NOMO-1 treated with DMSO at 0.1 percent for 48 hours (cell line): ENCODE data around the gene RBFOX2.

ENCODE experiments used
- DNase-seq: peaks from one replicate; lab custom pipeline; 2025; ENCODE audit not compliant: unreplicated experiment; lab: John Stamatoyannopoulos, UW

The RBFOX2 gene

DNA sequence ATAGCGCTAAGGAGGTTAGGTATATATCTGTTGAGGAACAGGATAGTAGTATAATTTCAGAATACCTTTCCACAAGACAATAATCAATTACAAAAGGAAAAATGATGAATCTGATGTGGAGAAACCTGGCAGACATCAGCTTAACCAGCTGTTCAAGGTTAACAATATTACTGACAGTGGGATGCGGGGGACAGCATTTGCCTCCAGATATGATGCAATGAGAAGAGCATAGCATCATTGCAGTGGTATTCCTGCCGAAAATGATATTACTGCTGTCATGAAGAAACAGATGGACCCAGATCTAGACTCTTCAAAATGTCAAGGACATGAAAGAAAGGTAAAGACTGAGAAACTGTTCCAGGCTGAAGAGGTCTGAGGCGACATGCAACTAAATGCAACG is 49.7 kb downstream of the RBFOX2 start:
- no peak for DNase-seq

- no peak for DNase-seq
Observed at GRCh38 chr22:35978201-35978600, 50.4 kb downstream of the RBFOX2 start.

DNA sequence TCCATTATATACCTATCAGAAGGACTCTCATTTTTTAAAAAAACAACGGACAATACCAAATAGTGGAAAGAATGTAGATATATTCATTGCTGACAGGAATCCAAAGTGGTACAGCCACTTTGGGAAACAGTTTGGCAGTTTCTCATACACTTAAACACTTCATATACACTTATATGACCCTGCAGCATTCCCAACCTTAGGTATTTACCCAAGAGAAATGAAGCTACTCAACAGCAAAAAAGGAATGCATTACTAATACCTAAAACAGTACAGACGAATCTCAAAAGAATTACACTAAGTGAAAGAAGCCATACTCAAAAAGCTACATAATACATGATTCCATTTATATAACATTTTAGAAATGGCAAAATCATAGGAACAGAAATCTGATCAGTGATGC is 51.5 kb downstream of the RBFOX2 start:
- no peak for DNase-seq

DNA sequence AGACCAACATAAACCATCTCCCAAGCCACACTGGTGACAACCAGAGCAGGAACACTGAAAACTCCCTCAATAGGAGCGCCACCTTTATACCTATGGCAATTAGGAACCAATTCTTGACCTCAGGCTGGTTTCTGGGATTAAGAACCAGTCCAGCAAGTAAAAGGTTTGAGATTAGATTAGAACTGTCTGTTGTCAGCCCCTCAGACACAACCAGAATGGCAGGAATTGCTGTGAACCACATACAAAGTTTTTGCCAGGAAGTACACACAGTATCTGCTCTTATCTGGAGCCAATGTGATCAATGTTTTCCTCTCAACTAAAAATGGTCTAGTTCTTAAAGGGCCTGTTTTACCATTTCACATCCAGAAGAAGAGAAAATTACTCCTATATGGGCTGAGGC is 55.2 kb downstream of the RBFOX2 start:
- DNase-seq = no peak

GRCh38 chr22:35972559-35972958 is 56.1 kb downstream of the RBFOX2 start:
- no peak for DNase-seq

- DNase-seq = no peak
Observed at GRCh38 chr22:35971456-35972119, 57.0 kb downstream of the RBFOX2 start.

DNA sequence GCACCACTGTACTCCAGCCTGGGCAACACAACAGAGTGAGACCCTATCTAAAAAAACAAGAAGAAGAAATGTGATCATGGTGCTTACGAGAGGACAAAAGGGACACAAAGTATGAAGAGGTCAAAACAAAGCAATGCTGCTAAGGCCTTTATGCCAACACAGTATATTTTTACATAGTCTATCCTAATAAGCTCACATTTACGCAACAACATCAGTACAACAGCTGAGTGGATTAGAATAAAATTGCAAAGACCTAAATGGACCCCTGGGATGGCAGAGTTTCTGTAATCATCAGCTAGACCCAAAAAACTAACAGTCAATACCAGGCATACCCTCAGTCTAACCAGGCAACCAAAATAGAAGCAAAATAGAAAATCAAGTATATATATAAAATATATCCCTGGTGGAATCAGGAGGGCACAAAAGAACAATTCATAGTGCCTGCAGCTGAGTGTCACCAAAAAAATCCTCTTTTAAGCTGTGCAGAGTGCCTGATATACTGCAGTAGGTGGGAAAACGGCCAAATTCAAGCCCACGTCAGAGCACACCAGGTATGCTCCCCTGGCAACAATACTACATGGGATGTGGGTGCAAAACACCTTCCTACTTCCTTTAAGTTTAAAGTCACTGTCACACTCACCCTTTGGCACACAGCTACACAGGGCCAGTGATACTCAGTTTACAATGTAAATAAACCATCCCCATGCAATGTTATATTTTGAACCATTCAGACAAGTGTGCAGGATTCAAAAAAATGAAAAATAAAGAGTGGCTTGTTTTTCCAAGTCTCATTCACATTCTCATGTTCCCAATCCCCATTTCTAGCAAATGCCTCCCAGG is 57.8 kb downstream of the RBFOX2 start:
- no peak for DNase-seq

DNA sequence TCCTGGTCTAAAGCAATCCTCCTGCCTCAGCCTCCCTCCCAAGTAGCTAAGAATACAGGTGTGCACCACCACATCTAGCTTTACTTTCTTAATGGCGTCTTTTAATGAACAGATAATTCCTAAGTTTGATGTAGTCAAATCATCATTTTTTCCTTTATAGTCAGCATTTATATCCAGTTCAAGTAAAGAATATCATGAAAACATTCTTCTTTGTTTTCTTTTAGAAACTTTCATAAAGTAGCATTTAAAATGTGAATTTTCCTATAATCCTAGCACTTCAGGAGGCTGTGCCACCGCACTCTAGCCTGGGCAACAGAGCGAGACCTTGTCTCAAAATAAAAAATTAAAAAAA is 61.6 kb downstream of the RBFOX2 start:
- DNase-seq = no peak

GRCh38 chr22:35966314-35967045 is 62.1 kb downstream of the RBFOX2 start:
- DNase-seq = no peak

- no peak for DNase-seq
Observed at GRCh38 chr22:35963237-35963810, 65.3 kb downstream of the RBFOX2 start.

- DNase-seq = no peak
Observed at GRCh38 chr22:35961480-35962295, 66.9 kb downstream of the RBFOX2 start.

GRCh38 chr22:35960854-35961253 is 67.8 kb downstream of the RBFOX2 start:
- DNase-seq = no peak

DNA sequence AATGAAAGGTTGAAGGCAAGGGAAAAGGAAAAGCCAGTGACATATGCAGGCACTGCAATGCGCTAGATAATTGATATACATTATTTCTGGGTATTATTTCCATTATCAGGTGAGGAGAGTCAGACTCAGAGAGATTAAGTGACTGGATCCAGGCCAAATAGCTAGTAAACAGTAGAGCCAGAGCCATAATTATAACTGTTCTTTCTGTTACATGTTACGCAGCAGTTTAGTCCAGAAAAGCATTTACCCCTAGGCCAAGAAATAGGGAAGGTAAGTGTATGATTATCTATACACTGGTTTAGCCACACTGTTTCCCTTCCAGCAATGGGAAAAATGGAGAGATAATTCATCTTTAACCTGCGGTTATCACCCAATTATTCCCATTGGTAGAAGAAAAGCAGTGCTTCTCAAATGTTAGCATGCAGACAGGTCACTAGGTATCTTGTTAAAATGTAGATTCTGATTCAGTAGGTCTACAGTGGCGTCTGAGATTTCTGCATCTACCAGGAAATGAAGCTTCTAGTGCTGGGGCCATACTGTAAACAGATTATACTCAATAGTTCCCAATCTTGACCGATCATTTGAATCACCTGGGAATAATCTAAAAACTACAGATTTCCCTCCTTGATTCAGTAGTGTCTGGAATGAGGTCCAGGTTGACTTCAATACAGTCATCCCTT is 69.4 kb downstream of the RBFOX2 start:
- DNase-seq = no peak

GRCh38 chr22:35958334-35958733 is 70.3 kb downstream of the RBFOX2 start:
- no peak for DNase-seq

GRCh38 chr22:35957589-35957988 is 71.0 kb downstream of the RBFOX2 start:
- DNase-seq = no peak

DNA sequence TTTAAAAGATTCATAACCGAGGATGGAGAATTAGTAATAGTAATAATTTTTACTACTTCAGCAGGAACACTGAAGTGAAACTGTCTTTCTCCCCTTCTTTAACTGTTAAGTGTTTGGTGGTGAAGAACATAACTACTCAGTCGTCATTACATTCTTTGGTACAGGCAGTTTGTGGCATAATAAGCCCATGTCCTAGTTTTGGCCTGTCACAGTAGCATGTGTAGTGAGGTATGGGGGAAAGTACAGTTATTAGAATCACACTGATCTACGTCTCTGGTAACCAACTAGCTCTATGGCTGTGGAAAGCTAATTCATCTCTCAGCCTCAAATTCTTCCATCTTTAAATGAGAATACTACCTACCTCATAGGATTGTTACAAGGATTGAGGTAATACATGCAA is 71.8 kb downstream of the RBFOX2 start:
- DNase-seq = no peak

DNA sequence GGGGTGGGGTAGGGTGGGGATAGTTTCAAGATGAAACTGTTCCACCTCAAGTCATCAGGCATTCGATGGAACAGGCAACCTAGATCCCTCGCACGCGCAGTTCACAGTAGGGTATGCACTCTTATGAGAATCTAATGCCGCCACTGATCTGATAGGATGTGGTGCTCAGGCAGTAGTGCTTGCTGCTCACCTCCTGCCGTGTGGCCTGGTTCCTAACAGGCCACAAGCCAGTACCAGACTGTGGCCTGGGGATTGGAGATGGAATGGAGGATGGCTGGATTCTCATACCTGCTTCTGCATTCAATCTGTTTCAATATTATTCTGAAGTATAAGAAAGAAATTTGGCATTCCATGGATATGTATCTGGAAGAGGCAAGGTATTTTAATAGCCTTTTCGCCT is 73.1 kb downstream of the RBFOX2 start:
- no peak for DNase-seq

- DNase-seq = no peak
Observed at GRCh38 chr22:35952576-35952975, 76.0 kb downstream of the RBFOX2 start.

DNA sequence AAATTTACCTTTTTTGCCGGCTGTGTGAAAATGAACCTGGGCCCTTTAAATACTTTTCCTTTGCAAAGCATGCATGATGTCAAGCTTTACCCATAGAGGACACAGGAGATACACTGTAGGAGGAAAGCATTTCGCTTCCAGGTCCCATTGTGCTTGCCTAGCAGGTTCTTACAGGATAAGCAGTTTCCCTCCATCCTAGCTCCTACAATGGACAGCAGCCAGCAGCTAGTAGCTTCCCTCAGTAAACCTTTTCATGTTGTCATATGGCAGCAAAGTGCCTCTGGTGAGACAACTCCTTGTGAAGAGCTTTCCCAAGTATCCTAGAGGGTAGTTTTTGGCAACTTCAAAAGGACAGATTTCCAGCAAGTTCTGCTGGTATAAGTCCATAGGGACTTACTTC is 78.4 kb downstream of the RBFOX2 start:
- no peak for DNase-seq

DNA sequence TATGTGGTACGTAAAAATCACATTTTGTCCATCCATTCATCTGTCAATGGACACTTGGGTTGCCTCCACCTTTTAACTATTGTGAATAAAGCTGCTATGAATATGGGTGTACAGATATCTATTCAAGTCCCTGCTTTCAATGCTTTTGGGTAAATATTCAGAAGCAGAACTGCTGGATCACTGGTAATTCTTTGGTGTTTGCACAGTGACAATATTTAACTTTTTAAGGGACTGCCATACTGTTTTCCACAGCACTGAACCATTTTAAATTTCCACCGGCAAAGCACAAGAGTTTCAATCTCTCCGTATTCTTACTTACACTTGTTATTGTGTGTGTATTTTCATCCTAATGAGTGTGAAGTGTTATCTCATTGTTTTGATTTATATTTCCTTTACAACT is 79.4 kb downstream of the RBFOX2 start:
- DNase-seq = no peak
